RWPE2 (cell line): ENCODE measurements around the gene CABCOCO1.
"Not testable (repeated sequence)": the region's sequence is repeated elsewhere in the genome, so short reads cannot be mapped to it uniquely, and the experiment has no call there.

Experiments used
- ATAC-seq: fragments of 200-7000 bp; cut with Tn5 transposase; 3 replicates; pipeline ENCODE4 v1.9.1; 2021; ENCODE audit warnings: low read depth
- DNase-seq: peaks from one replicate; pipeline ENCODE4 v3.0.0-alpha.2; 2020; ENCODE audit warnings: low spot score
- H3K27ac ChIP-seq: fragments of 450-650 bp; 2 replicates; pipeline ENCODE4 v1.5.1; 2017; ENCODE audit warnings: mild to moderate bottlenecking; ENCODE audit not compliant: poor library complexity, severe bottlenecking
- H3K27me3 ChIP-seq: fragments of 250-450 bp; sonication (Bioruptor Pico); 2 replicates; pipeline ENCODE4 v1.5.1; 2021; ENCODE audit warnings: mild to moderate bottlenecking, moderate library complexity; ENCODE audit not compliant: insufficient read depth, poor library complexity, severe bottlenecking
- H3K36me3 ChIP-seq: fragments of 250-450 bp; sonication (Bioruptor Pico); 2 replicates; pipeline ENCODE4 v1.5.1; 2020; ENCODE audit warnings: low read depth, mild to moderate bottlenecking, moderate library complexity
- H3K4me1 ChIP-seq: fragments of 250-450 bp; sonication (Bioruptor Pico); 2 replicates; pipeline ENCODE4 v1.5.1; 2021; ENCODE audit warnings: mild to moderate bottlenecking, moderate library complexity; ENCODE audit not compliant: insufficient read depth, poor library complexity, severe bottlenecking
- H3K4me3 ChIP-seq: fragments of 250-450 bp; sonication (Bioruptor Pico); 2 replicates; pipeline ENCODE4 v1.5.1; 2021; ENCODE audit warnings: mild to moderate bottlenecking, moderate library complexity; ENCODE audit not compliant: severe bottlenecking
- H3K9me3 ChIP-seq: fragments of 250-450 bp; sonication (Bioruptor Pico); 2 replicates; pipeline ENCODE4 v1.5.1; 2021; ENCODE audit warnings: mild to moderate bottlenecking, moderate library complexity; ENCODE audit not compliant: severe bottlenecking
- TF ChIP-seq, protein P1 (sequence below): fragments of 450-650 bp; IDR thresholded peaks from one replicate; pipeline ENCODE4 v1.5.1; 2017; ENCODE audit warnings: mild to moderate bottlenecking, moderate library complexity; ENCODE audit not compliant: poor library complexity, severe bottlenecking

The CABCOCO1 gene

DNA sequence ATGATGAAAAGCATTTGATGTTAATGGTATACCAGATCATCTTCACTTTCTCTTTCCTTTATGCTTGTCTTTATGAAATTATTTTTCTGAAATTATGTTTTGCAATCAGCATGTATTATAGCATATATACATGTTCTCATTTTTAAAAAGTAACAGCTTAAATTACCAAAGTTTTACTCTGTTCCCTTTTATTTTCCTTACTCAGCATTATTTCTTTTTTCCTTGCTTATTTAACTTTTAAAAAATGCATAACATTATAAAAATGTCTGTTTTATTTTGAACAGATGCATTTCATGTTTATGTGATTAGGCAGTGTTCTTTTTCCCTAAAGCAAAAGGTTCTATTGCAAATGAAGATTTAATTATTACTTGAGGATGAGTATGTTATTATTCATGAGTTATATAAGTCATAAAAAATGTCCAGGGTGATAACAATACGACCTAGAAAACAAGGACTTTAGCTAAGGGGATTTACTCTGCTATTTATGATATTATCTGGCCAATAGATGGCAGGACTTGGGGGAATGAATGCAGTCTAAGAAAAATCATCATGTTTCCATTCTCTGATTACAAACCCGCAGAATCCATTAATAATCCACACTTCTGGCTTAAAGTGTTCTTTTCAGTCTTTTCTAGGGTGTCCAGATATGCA is 38.5 kb downstream of the CABCOCO1 start:
- no peak overlapping the region for H3K27ac ChIP-seq
- no peaks in the 10 kb centered on the region for H3K4me1 ChIP-seq
- ATAC-seq = no peak
- no peaks in the 10 kb centered on the region for H3K9me3 ChIP-seq
- H3K27me3 ChIP-seq = no peaks in the 10 kb centered on the region
- no peak overlapping the region for H3K4me3 ChIP-seq
- TF ChIP-seq, protein P1, sequence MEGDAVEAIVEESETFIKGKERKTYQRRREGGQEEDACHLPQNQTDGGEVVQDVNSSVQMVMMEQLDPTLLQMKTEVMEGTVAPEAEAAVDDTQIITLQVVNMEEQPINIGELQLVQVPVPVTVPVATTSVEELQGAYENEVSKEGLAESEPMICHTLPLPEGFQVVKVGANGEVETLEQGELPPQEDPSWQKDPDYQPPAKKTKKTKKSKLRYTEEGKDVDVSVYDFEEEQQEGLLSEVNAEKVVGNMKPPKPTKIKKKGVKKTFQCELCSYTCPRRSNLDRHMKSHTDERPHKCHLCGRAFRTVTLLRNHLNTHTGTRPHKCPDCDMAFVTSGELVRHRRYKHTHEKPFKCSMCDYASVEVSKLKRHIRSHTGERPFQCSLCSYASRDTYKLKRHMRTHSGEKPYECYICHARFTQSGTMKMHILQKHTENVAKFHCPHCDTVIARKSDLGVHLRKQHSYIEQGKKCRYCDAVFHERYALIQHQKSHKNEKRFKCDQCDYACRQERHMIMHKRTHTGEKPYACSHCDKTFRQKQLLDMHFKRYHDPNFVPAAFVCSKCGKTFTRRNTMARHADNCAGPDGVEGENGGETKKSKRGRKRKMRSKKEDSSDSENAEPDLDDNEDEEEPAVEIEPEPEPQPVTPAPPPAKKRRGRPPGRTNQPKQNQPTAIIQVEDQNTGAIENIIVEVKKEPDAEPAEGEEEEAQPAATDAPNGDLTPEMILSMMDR = peak; percentile 5
- H3K36me3 ChIP-seq = no peaks in the 10 kb centered on the region
- no peak for DNase-seq

DNA sequence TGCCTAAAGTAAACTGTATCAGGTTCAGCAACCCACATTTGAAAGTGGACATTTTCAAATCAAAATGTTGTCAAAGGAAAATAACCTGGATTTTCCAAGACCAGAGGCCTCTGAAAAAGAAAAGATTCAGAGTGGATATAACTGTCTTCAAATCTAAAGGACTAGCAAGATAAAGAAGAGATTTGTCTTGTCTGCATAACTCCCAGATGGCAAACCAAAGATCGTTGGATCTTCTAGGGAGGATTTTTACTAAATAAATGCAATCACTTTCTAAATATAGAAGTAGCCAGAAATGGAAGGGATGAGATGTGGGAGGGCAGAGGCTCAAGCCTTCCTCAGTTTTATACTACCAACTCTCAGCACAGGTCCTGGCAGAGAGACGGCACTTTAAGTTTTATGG is 39.0 kb downstream of the CABCOCO1 start:
- DNase-seq (no peak), ATAC-seq (no peak)
- H3K27me3 ChIP-seq = no peaks in the 10 kb centered on the region
- no peaks in the 10 kb centered on the region for H3K4me1 ChIP-seq
- TF ChIP-seq, protein P1 = no peak
- H3K36me3 ChIP-seq = no peaks in the 10 kb centered on the region
- no peaks in the 10 kb centered on the region for H3K9me3 ChIP-seq
- no peak overlapping the region for H3K27ac ChIP-seq
- H3K4me3 ChIP-seq = no peak overlapping the region

DNA sequence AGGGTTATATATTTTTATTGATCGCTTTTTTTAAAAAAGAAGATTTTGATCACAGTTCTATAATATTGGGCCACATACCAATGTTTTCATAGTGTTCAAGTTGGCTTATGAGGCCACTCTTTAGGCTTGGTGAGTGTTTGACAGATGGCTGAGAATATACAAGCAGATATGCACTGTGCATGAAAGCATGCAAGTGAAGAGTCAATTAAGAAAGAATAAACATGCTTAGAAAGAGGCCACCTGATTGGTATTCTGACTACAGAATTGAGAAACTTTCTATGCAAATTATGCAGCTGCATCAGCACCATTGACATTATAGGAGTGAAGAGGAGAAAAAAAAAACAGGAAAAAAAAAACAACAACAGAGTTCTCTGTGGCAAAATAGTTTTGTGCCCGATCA is 39.9 kb downstream of the CABCOCO1 start:
- no peaks in the 10 kb centered on the region for H3K9me3 ChIP-seq
- DNase-seq = no peak
- ATAC-seq = no peak
- H3K4me1 ChIP-seq = no peaks in the 10 kb centered on the region
- no peak overlapping the region for H3K4me3 ChIP-seq
- H3K27ac ChIP-seq = no peak overlapping the region
- H3K36me3 ChIP-seq = no peaks in the 10 kb centered on the region
- no peaks in the 10 kb centered on the region for H3K27me3 ChIP-seq
- TF ChIP-seq, protein P1 = no peak

DNA sequence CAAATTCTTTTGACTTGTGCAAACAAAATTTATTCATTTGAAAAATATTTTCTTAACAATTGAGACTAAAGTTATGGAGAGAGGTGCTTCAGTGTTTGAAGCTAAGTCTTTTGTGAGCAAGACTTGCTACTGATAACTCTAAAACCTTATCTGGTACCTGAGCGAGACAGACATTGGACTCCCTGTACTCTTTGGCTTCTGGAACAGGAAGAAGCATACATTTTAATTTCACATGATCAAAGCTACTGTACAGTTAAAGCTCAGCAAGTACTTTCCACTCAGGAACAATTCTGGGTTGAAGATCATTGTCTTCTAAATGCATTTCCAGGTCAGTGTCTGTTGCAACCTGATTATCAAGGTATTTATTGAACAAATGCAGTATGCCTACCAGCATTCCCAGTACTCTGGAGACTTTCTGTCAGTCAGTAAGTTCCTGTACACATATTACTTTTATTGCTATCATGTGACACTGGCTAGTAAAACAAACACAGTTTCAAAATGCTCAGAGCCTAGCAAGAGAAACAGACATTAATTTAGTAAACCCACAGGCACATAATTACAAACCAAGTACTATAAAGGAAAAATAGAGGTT is 42.4 kb downstream of the CABCOCO1 start:
- no peak overlapping the region for H3K4me3 ChIP-seq
- TF ChIP-seq, protein P1 = no peak
- H3K27ac ChIP-seq = no peak overlapping the region
- no peaks in the 10 kb centered on the region for H3K27me3 ChIP-seq
- H3K9me3 ChIP-seq = no peaks in the 10 kb centered on the region
- ATAC-seq = no peak
- DNase-seq = no peak
- H3K4me1 ChIP-seq = no peaks in the 10 kb centered on the region
- H3K36me3 ChIP-seq = no peaks in the 10 kb centered on the region

DNA sequence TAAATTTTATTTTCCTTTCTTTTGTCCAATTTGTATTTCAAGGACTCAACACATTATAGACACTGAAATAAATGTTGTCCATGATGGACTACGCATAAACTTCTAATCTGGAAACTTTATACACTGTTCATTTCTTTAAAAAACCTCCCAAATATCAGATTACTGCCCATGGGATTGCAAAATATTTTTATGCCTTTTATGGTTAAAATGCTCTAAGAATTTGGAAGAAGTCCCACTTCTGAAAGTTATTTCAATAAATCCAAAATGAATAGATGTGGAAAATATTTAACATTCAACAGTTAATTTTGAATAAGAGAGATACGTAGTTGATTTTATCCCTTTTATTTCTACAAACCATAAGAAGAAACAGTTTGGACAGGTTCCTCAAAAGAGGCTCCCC is 46.1 kb downstream of the CABCOCO1 start:
- ATAC-seq = no peak
- no peaks in the 10 kb centered on the region for H3K9me3 ChIP-seq
- no peaks in the 10 kb centered on the region for H3K36me3 ChIP-seq
- no peaks in the 10 kb centered on the region for H3K27me3 ChIP-seq
- H3K4me3 ChIP-seq = no peak overlapping the region
- DNase-seq = no peak
- TF ChIP-seq, protein P1 = no peak
- no peak overlapping the region for H3K27ac ChIP-seq
- no peaks in the 10 kb centered on the region for H3K4me1 ChIP-seq

DNA sequence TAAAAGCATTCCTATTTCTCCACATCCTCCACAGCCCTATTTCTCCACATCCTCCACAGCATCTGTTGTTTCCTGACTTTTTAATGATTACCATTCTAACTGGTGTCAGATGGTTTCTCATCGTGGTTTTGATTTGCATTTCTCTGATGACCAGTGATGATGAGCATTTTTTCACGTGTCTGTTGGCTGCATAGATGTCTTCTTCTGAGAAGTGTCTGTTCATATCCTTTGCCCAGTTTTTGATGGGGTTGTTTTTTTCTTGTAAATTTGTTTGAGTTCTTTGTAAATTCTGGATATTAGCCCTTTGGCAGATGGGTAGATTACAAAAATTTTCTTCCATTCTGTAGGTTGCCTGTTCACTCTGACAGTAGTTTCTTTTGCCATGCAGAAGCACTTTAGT is 49.4 kb downstream of the CABCOCO1 start:
- not testable (repeated sequence) for H3K9me3 ChIP-seq, H3K27ac ChIP-seq, H3K4me3 ChIP-seq, H3K36me3 ChIP-seq, DNase-seq, H3K27me3 ChIP-seq, ATAC-seq, H3K4me1 ChIP-seq

DNA sequence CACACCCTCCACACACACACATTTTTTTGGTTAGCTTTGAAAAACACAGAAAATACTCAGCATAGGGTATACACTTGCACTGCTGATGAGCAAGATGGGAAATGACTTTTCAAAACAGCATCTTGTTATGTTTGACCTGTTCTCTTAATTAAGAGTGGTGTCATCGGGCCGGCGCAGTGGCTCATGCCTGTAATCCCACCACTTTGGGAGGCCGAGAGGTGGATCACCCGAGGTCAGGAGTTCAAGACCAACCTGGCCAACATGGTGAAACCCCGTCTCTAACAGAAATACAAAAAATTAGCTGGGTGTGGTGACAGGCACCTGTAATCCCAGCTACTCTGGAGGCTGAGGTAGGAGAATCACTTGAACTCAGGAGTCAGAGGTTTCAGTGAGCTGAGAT is 56.7 kb downstream of the CABCOCO1 start:
- not testable (repeated sequence) for ATAC-seq, H3K4me1 ChIP-seq, H3K4me3 ChIP-seq, H3K9me3 ChIP-seq, DNase-seq, H3K36me3 ChIP-seq, H3K27me3 ChIP-seq, H3K27ac ChIP-seq
